ENCODE data around the gene OLFM4.

Gene OLFM4

DNA sequence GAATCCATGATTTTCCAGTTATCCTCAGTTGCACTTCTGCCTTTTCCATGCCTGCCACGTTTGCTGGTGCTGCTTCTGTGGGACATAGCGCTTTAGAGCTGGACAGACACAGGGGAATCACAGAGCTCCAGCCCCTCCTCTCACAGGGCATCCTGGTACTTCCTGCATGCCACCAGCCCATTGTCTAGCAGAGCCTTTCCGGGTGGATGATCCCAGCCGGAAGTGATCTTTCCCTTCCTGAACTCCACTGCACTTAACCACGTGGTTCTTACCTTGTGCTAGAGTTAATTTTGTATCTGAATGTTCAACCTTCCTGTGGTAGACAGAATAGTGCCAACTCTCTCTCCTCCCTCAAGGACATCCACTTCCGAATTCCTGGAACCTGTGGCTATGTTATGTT, 12.6 kb upstream of the OLFM4 start:
- no peak overlapping the region for H3K27ac ChIP-seq (ENCODE audit: low read depth, low read length)
- H3K4me1 ChIP-seq (ENCODE audit: insufficient read depth, low read length), result peaks cover 5% of the 10 kb centered on the region
- H3K9me3 ChIP-seq (ENCODE audit: insufficient read depth, low read depth, low read length), result 0 out of 2 replicates have a peak, but pooled peaks cover 3% of the 10 kb centered on the region
- H3K36me3 ChIP-seq (ENCODE audit: insufficient read depth, low read length), result no peaks in the 10 kb centered on the region
- WGBS, result 92% methylated on average over 6 of the region's 6 CpGs
- no peak overlapping the region for H3K4me3 ChIP-seq (ENCODE audit: low read length)
- no peak overlapping the region for H3K9ac ChIP-seq (ENCODE audit: low read depth, low read length)
- no peaks in the 10 kb centered on the region for H3K27me3 ChIP-seq (ENCODE audit: insufficient read depth, low read length)

DNA sequence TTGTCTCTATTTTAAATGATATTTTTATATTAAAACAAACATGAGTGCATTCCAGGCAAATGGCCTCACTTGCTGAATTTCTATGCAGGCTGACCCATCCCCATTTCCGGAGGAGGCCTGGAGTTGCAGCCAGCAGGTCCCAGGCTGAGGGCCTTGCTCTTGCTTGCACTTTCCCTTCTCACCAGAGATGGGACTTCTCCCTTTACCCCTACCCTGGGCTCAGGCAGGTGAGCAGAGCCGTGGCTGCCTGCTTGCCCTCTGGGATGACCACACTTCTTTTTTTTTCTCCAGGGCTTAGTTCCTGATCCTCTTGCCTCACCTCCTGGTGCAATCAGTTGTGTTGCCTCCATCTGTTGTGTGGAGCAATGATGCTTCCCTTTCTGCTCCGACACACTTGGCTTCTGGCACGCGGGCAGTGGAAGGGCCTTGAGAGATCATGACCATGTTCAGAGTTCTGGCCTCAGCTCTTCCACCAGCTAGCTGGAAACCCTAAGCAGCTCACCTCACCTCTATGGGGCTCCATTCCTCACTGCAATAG, 11.1 kb upstream of the OLFM4 start:
- Histone ChIP-seq H3K36me3 (ENCODE audit: insufficient read depth, low read length) (no peaks in the 10 kb centered on the region), H3K4me3 (ENCODE audit: low read length) (no peak overlapping the region), H3K9ac (ENCODE audit: low read depth, low read length) (no peak overlapping the region), H3K27me3 (ENCODE audit: insufficient read depth, low read length) (no peaks in the 10 kb centered on the region), H3K27ac (ENCODE audit: low read depth, low read length) (no peak overlapping the region), H3K4me1 (ENCODE audit: insufficient read depth, low read length) (peaks cover 11% of the 10 kb centered on the region), H3K9me3 (ENCODE audit: insufficient read depth, low read depth, low read length) (0 out of 2 replicates have a peak, but pooled peaks cover 3% of the 10 kb centered on the region)
- WGBS, result 93% methylated on average over 5 of the region's 5 CpGs

DNA sequence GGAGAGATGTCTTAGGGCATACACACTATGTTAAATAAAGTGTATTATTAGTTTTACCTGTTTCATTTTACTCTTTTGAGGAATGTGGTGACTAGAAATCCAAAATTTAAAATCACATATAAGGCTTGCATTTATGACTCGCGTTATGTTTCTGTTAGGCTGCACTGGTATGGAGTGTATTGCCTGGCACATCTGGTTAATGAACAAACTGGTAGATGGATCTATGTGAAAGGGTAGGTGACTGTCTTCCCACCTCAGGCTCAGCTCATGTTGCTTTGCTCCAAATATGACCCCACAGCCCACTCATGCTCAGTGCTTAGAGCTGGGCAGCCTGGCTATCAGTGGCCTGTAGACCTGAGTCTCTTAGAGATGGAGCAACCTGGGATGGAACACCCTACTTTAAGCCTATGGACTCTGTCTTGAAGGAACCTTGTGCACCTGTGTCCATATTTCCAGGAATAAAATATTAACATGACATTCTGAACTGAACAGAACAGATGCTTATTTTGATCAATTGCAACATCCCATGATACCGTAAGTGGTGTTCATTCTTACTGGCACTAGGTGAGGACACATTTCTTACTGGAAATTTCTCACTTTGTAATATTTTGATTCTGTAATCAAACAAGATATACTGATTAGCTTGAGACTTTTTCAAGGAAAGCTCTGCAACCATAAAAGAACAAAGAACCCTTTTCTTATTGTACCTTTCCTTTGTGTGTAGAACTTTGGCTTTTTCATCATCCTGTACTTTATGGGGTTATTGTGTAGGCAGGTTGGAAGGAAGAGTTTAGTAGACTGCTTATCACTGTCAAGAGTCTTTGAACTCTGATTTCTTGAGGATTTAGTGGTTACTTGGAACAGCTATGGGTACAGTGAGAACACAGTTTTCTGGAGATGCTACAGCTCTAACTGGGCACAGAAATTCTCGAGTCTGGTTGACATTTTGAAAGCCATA, 9.6 kb upstream of the OLFM4 start:
- Histone ChIP-seq H3K27me3 (ENCODE audit: insufficient read depth, low read length) (no peaks in the 10 kb centered on the region), H3K4me1 (ENCODE audit: insufficient read depth, low read length) (peaks cover 11% of the 10 kb centered on the region), H3K9ac (ENCODE audit: low read depth, low read length) (no peak overlapping the region), H3K9me3 (ENCODE audit: insufficient read depth, low read depth, low read length) (0 out of 2 replicates have a peak, but pooled peaks cover 3% of the 10 kb centered on the region), H3K27ac (ENCODE audit: low read depth, low read length) (no peak overlapping the region), H3K36me3 (ENCODE audit: insufficient read depth, low read length) (no peaks in the 10 kb centered on the region), H3K4me3 (ENCODE audit: low read length) (no peak overlapping the region)
- WGBS, result over 99% methylated on average over 4 of the region's 4 CpGs

DNA sequence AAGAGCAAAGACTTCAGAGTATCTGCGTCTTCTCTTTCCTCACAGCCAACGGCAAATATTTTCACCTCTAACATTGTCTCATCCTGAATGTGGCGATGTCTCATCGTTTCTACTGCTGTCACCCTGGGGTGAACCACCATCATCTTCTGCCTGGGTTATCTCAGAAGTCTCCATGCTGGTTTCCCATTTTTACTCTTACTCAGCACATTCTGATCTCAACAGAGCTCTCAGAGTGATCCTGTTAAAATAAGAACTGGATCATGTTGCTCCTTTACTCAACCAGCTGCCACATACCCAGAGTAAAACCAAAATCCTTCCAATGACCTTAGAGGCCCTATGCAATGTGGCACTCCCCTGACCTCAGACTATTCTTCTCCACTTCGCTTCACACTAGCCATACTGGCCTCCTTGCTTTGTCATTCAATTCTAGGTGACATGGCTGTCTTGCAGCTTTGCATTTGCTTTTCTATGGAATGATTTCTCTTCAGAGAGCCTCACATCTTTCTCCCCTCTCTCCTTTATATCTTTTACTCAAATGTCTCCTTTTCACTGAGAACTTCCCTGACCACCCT, 7.8 kb upstream of the OLFM4 start:
- 66% methylated on average over 5 of the region's 5 CpGs for WGBS

DNA sequence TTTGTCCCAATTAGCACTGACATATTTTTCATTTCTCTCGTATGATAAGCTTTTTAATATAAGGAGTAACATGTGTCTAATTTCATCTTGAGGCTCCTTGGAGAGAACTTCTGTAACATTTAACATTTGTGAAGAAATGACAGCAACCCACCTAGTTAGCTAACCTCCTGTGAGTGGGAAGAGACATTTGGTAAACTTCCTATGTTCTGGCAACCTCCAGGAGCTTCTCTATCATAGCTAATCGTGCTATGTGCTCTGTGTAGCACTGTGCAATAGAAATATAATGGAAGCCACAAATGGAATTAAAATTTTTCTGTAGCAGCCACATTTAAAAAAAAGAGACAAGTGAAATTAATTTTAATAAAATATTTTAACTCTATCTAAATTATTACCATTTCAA, 5.4 kb upstream of the OLFM4 start:
- WGBS, result 100% methylated on average over 1 of the region's 2 CpGs

More for the DNA sequence above, 7.8 kb upstream of the OLFM4 start:
- Histone ChIP-seq H3K9ac (ENCODE audit: low read depth, low read length) (no peak overlapping the region), H3K36me3 (ENCODE audit: insufficient read depth, low read length) (no peaks in the 10 kb centered on the region), H3K27me3 (ENCODE audit: insufficient read depth, low read length) (no peaks in the 10 kb centered on the region), H3K27ac (ENCODE audit: low read depth, low read length) (no peak overlapping the region; the same call in 1 of the 2 replicates), H3K4me1 (ENCODE audit: insufficient read depth, low read length) (peaks cover 11% of the 10 kb centered on the region), H3K4me3 (ENCODE audit: low read length) (no peak overlapping the region), H3K9me3 (ENCODE audit: insufficient read depth, low read depth, low read length) (0 out of 2 replicates have a peak, but pooled peaks cover 3% of the 10 kb centered on the region)

DNA sequence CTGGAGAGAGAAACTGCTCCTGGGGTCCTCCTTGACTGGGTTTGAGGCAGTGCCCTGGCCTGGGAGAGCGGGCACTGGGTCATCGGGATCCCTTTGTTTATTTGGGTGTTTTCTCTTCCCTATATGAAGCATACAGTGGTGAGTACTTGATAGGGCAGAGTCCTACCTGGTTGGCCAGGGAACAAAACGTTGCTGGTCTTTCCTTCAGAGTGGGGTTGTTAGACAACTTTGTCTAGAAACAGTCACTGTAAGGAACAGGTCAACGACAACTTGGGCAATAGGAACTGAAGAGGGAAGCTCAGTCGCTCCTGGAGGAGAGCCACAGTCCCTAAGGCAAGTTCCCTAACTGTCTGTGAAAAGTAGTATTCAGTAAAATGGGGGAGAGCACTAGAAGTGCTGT, 550 bp upstream of the OLFM4 start:
- no peak overlapping the region for H3K4me3 ChIP-seq (ENCODE audit: low read length)
- no peaks in the 10 kb centered on the region for H3K36me3 ChIP-seq (ENCODE audit: insufficient read depth, low read length)
- H3K4me1 ChIP-seq (ENCODE audit: insufficient read depth, low read length), result peaks cover 5% of the 10 kb centered on the region; the same call in 1 of the 2 replicates
- no peaks in the 10 kb centered on the region for H3K9me3 ChIP-seq (ENCODE audit: insufficient read depth, low read depth, low read length)
- no peaks in the 10 kb centered on the region for H3K27me3 ChIP-seq (ENCODE audit: insufficient read depth, low read length)
- H3K9ac ChIP-seq (ENCODE audit: low read depth, low read length), result no peak overlapping the region
- H3K27ac ChIP-seq (ENCODE audit: low read depth, low read length), result no peak overlapping the region
- WGBS, result 92% methylated on average over 5 of the region's 5 CpGs

More for the DNA sequence above, 5.4 kb upstream of the OLFM4 start:
- no peaks in the 10 kb centered on the region for H3K27me3 ChIP-seq (ENCODE audit: insufficient read depth, low read length)
- H3K4me1 ChIP-seq (ENCODE audit: insufficient read depth, low read length), result peaks cover 11% of the 10 kb centered on the region
- no peaks in the 10 kb centered on the region for H3K36me3 ChIP-seq (ENCODE audit: insufficient read depth, low read length)
- no peaks in the 10 kb centered on the region for H3K9me3 ChIP-seq (ENCODE audit: insufficient read depth, low read depth, low read length)
- no peak overlapping the region for H3K27ac ChIP-seq (ENCODE audit: low read depth, low read length)
- no peak overlapping the region for H3K4me3 ChIP-seq (ENCODE audit: low read length)
- H3K9ac ChIP-seq (ENCODE audit: low read depth, low read length), result no peak overlapping the region

DNA sequence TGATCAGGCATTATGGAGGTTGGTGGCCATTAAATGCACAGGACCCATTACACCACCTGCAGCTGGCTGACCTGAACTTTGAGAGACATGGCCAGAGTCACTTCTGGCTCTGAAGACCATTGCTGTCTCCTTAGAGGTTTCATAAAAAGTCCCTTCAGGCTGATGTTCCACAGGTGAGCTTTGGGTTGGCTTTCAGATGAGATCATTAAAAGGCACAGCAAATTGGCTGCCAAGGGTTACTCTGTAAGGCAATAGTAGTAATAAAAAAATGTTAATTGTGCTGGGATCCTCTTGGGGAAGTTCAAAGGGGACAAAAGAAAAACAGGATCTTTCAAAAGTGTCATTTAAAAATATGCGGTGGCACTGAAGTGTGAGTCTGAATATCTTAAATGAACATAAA, 4.2 kb downstream of the OLFM4 start:
- Histone ChIP-seq H3K27me3 (ENCODE audit: insufficient read depth, low read length) (no peaks in the 10 kb centered on the region), H3K9me3 (ENCODE audit: insufficient read depth, low read depth, low read length) (no peaks in the 10 kb centered on the region), H3K36me3 (ENCODE audit: insufficient read depth, low read length) (no peaks in the 10 kb centered on the region), H3K4me3 (ENCODE audit: low read length) (no peak overlapping the region), H3K27ac (ENCODE audit: low read depth, low read length) (no peak overlapping the region), H3K9ac (ENCODE audit: low read depth, low read length) (no peak overlapping the region), H3K4me1 (ENCODE audit: insufficient read depth, low read length) (peaks cover 5% of the 10 kb centered on the region; the same call in 1 of the 2 replicates)
- WGBS, result no CpG with 5 or more reads among the region's 1 CpG

DNA sequence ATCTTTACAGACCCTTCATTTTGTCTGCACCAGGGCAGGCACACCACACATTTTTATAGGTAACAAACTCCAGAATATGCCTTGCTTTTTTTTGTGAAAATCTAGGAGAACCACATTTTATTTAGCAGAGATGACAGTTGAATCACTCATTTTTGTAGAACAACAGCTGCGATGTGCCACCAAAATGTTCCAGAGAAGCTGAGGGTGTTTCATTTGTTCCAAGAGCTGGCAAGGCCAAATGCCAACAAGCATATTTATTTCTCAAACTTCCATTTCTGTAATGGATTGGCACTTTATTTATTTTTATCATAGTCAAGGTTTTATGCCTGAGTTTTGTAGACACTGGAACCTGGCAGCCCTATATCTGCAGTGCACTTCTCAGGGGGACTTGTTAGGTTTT, 10.4 kb downstream of the OLFM4 start:
- no peaks in the 10 kb centered on the region for H3K36me3 ChIP-seq (ENCODE audit: insufficient read depth, low read length)
- H3K27ac ChIP-seq (ENCODE audit: low read depth, low read length), result no peak overlapping the region
- H3K27me3 ChIP-seq (ENCODE audit: insufficient read depth, low read length), result no peaks in the 10 kb centered on the region
- WGBS, result 96% methylated on average over 1 of the region's 1 CpG
- no peaks in the 10 kb centered on the region for H3K9me3 ChIP-seq (ENCODE audit: insufficient read depth, low read depth, low read length)
- H3K4me1 ChIP-seq (ENCODE audit: insufficient read depth, low read length), result peaks cover 10% of the 10 kb centered on the region; the same call in 1 of the 2 replicates
- no peak overlapping the region for H3K9ac ChIP-seq (ENCODE audit: low read depth, low read length)
- no peak overlapping the region for H3K4me3 ChIP-seq (ENCODE audit: low read length)

DNA sequence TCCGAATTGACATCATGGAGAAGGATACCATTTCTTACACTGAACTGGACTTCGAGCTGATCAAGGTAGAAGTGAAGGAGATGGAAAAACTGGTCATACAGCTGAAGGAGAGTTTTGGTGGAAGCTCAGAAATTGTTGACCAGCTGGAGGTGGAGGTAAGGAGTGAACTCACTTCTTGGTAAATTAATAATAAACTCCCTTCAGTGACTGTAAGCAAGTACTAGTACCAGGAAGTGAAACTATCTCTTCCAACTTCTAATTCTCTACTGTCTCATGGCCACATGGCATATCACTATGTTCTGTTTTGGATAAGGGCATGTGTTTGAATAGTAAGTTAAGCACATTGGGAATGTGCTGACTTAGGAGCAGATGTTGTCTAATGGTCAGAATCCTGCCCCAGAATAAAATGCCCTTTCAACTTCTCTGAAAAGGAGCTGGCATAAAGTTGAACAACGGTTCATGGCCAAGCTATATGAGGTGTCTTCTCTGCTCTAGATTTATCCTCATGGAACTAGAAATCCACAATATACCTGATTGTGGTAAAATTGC, 13.4 kb downstream of the OLFM4 start:
- H3K4me1 ChIP-seq (ENCODE audit: insufficient read depth, low read length), result peaks cover 11% of the 10 kb centered on the region; the same call in 1 of the 2 replicates
- H3K9ac ChIP-seq (ENCODE audit: low read depth, low read length), result no peak overlapping the region
- no peak overlapping the region for H3K4me3 ChIP-seq (ENCODE audit: low read length)
- no peaks in the 10 kb centered on the region for H3K36me3 ChIP-seq (ENCODE audit: insufficient read depth, low read length)
- no peak overlapping the region for H3K27ac ChIP-seq (ENCODE audit: low read depth, low read length)
- H3K27me3 ChIP-seq (ENCODE audit: insufficient read depth, low read length), result no peaks in the 10 kb centered on the region
- 91% methylated on average over 2 of the region's 3 CpGs for WGBS
- H3K9me3 ChIP-seq (ENCODE audit: insufficient read depth, low read depth, low read length), result no peaks in the 10 kb centered on the region

DNA sequence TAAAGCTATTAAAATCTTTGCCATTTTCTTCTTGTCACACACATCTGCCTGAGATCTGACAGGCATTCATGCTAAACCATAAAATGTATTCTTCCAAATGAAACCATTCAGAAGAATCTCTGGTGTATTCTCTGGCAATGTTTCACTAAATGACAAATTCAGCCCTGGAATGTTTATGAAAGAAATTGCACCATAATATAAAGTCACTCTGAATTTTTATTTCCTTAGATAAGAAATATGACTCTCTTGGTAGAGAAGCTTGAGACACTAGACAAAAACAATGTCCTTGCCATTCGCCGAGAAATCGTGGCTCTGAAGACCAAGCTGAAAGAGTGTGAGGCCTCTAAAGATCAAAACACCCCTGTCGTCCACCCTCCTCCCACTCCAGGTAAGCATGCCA, 14.3 kb downstream of the OLFM4 start:
- WGBS, result 78% methylated on average over 4 of the region's 4 CpGs
- Histone ChIP-seq H3K9me3 (ENCODE audit: insufficient read depth, low read depth, low read length) (no peaks in the 10 kb centered on the region), H3K27me3 (ENCODE audit: insufficient read depth, low read length) (no peaks in the 10 kb centered on the region), H3K4me3 (ENCODE audit: low read length) (no peak overlapping the region), H3K27ac (ENCODE audit: low read depth, low read length) (no peak overlapping the region), H3K36me3 (ENCODE audit: insufficient read depth, low read length) (no peaks in the 10 kb centered on the region), H3K9ac (ENCODE audit: low read depth, low read length) (no peak overlapping the region), H3K4me1 (ENCODE audit: insufficient read depth, low read length) (peaks cover 11% of the 10 kb centered on the region; the same call in 1 of the 2 replicates)

DNA sequence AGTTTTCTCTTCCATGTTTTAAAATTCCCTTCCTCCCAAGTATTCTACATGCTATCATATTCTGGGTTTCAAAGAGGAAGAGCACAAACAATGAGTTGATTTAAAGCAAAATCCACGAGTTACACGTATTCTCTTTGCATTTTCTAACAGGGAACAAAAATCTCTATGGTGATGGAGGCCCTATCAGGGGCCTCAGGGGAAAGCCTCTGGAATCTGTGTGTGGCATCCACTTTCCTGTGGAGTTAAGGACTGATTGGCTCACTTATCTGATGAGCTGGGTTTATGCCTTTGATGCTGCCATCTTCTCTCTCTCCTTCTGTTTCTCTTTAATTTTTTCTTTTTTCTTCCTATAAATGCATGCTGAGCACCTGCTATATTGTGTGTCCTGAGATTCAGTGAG, 14.8 kb downstream of the OLFM4 start:
- Histone ChIP-seq H3K27ac (ENCODE audit: low read depth, low read length) (no peak overlapping the region), H3K4me3 (ENCODE audit: low read length) (no peak overlapping the region), H3K9ac (ENCODE audit: low read depth, low read length) (no peak overlapping the region), H3K9me3 (ENCODE audit: insufficient read depth, low read depth, low read length) (no peaks in the 10 kb centered on the region), H3K27me3 (ENCODE audit: insufficient read depth, low read length) (no peaks in the 10 kb centered on the region), H3K4me1 (ENCODE audit: insufficient read depth, low read length) (peaks cover 11% of the 10 kb centered on the region; the same call in 1 of the 2 replicates), H3K36me3 (ENCODE audit: insufficient read depth, low read length) (no peaks in the 10 kb centered on the region)
- WGBS, result 84% methylated on average over 2 of the region's 2 CpGs
